Osteoblast (primary cell): ENCODE data around the gene THOC7. TPM values are rescaled to one million over a fixed set of nuclear protein-coding genes. Genes with fewer than 3 reads are reported as not detected.

Source experiments
- DNase-seq: peaks from one replicate; pipeline ENCODE4 v3.0.0; 2011; ENCODE audit warnings: low spot score, mixed read lengths; ENCODE audit not compliant: insufficient read length; ENCODE audit errors: missing footprints
- H2AFZ ChIP-seq: 2 replicates; pipeline ENCODE4 v1.6.0; 2011; ENCODE audit warnings: mild to moderate bottlenecking, low read length
- H3K27ac ChIP-seq: 2 replicates; pipeline ENCODE4 v1.5.1; 2011; ENCODE audit warnings: mild to moderate bottlenecking, low read depth, low read length, moderate library complexity
- H3K27me3 ChIP-seq: 2 replicates; pipeline ENCODE4 v1.6.0; 2012; ENCODE audit warnings: mild to moderate bottlenecking, control low read depth, inconsistent platforms, low read length, moderate library complexity; ENCODE audit not compliant: insufficient read depth
- H3K36me3 ChIP-seq: 2 replicates; pipeline ENCODE4 v1.5.1; 2011; ENCODE audit warnings: mild to moderate bottlenecking, low read length, control low read depth, moderate library complexity; ENCODE audit not compliant: insufficient read depth
- H3K4me1 ChIP-seq: 2 replicates; pipeline ENCODE4 v1.5.1; 2011; ENCODE audit warnings: mild to moderate bottlenecking, low read length, control low read depth, moderate library complexity; ENCODE audit not compliant: insufficient read depth
- H3K4me2 ChIP-seq: 2 replicates; pipeline ENCODE4 v1.6.0; 2011; ENCODE audit warnings: mild to moderate bottlenecking, low read length; ENCODE audit not compliant: insufficient read depth
- H3K4me3 ChIP-seq: fragments of 200-600 bp; sonication (generic); 3 replicates; pipeline ENCODE4 v1.5.1; 2012; ENCODE audit warnings: mild to moderate bottlenecking, low read length, inconsistent platforms; ENCODE audit not compliant: insufficient read depth
- H3K79me2 ChIP-seq: 2 replicates; pipeline ENCODE4 v1.6.0; 2012; ENCODE audit warnings: mild to moderate bottlenecking, low read length, control low read depth, inconsistent platforms; ENCODE audit not compliant: insufficient read depth
- H3K9me3 ChIP-seq: 2 replicates; pipeline ENCODE4 v1.5.1; 2011; ENCODE audit warnings: low read depth, low read length, control low read depth
- H4K20me1 ChIP-seq: 2 replicates; pipeline ENCODE4 v1.6.0; 2012; ENCODE audit warnings: mild to moderate bottlenecking, low read length, control low read depth; ENCODE audit not compliant: insufficient read depth
- total RNA-seq: library from RNA; depleted of rRNA; stranded (reverse); fragments of >200 nt; gene quantifications from 2 replicates; pipeline ENCODE4 v1.2.3, GENCODE V29; 2012
- TF ChIP-seq, protein P1 (sequence below): IDR thresholded peaks from 2 replicates; pipeline ENCODE4 v1.5.1; 2011; ENCODE audit warnings: mild to moderate bottlenecking, low read depth, low read length, moderate library complexity; ENCODE audit errors: extremely low read depth

Gene THOC7
- total RNA-seq, 1 donor = 42.3 TPM

GRCh38 chr3:63845215-63845614 is 18.4 kb downstream of the THOC7 start:
- Histone ChIP-seq H3K27ac (no peak overlapping the region), H3K36me3 (no peaks in the 10 kb centered on the region), H2AFZ (no peak overlapping the region), H3K9me3 (no peaks in the 10 kb centered on the region), H3K4me2 (no peak overlapping the region), H3K27me3 (no peaks in the 10 kb centered on the region), H3K79me2 (peaks cover 69% of the 10 kb centered on the region), H3K4me3 (no peak overlapping the region), H4K20me1 (no peaks in the 10 kb centered on the region), H3K4me1 (peaks cover 2% of the 10 kb centered on the region)
- TF ChIP-seq, protein P1, sequence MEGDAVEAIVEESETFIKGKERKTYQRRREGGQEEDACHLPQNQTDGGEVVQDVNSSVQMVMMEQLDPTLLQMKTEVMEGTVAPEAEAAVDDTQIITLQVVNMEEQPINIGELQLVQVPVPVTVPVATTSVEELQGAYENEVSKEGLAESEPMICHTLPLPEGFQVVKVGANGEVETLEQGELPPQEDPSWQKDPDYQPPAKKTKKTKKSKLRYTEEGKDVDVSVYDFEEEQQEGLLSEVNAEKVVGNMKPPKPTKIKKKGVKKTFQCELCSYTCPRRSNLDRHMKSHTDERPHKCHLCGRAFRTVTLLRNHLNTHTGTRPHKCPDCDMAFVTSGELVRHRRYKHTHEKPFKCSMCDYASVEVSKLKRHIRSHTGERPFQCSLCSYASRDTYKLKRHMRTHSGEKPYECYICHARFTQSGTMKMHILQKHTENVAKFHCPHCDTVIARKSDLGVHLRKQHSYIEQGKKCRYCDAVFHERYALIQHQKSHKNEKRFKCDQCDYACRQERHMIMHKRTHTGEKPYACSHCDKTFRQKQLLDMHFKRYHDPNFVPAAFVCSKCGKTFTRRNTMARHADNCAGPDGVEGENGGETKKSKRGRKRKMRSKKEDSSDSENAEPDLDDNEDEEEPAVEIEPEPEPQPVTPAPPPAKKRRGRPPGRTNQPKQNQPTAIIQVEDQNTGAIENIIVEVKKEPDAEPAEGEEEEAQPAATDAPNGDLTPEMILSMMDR = no peak
- no peak for DNase-seq

DNA sequence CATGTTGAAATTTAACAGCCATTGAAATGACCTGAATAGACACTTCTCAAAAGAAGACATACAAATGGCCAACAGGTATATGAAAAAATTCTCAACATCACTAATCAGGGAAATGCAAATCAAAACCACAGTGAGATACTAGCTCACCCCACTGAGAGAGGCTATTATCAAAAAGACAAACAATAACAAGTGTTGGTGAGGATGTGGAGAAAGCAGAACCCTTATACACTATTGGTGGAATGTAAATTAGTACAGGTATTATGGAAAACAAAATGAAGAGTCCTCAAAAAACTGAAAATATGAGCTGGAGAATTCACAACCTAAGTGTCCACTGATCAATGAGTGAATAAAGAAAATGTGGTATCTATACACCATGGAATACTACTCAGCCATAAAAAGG is 21.5 kb downstream of the THOC7 start:
- Histone ChIP-seq H3K27ac (no peak overlapping the region), H3K4me2 (no peak overlapping the region), H2AFZ (no peak overlapping the region), H3K36me3 (no peaks in the 10 kb centered on the region), H3K27me3 (no peaks in the 10 kb centered on the region), H3K79me2 (peaks cover 50% of the 10 kb centered on the region), H4K20me1 (no peaks in the 10 kb centered on the region), H3K9me3 (no peaks in the 10 kb centered on the region), H3K4me1 (no peaks in the 10 kb centered on the region), H3K4me3 (no peak overlapping the region)
- DNase-seq = no peak
- TF ChIP-seq, protein P1 = no peak

DNA sequence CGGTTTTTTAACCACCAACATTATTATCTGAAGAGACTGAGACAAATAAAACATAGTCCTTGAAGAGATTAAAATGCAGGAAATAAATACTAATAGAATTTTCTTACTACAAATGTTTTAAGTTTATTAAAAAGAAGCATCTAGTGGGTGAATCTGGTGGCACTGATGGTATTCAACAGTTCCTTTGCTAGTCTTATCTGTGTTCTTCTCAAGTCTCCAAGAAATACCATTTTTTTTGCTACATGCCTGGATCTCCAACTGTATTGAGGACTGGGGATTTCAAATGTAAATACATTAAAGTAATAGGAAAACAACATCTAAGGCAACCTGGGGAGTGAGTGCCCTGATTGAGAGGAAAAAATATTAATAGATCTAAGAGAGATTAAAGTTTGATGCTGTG is 21.9 kb downstream of the THOC7 start:
- H3K36me3 ChIP-seq = no peaks in the 10 kb centered on the region
- no peak overlapping the region for H3K27ac ChIP-seq
- TF ChIP-seq, protein P1 = no peak
- no peak for DNase-seq
- no peaks in the 10 kb centered on the region for H3K4me1 ChIP-seq
- H2AFZ ChIP-seq = no peak overlapping the region
- H3K9me3 ChIP-seq = no peaks in the 10 kb centered on the region
- no peaks in the 10 kb centered on the region for H4K20me1 ChIP-seq
- no peak overlapping the region for H3K4me3 ChIP-seq
- H3K27me3 ChIP-seq = no peaks in the 10 kb centered on the region
- H3K79me2 ChIP-seq = peaks cover 47% of the 10 kb centered on the region
- no peak overlapping the region for H3K4me2 ChIP-seq

DNA sequence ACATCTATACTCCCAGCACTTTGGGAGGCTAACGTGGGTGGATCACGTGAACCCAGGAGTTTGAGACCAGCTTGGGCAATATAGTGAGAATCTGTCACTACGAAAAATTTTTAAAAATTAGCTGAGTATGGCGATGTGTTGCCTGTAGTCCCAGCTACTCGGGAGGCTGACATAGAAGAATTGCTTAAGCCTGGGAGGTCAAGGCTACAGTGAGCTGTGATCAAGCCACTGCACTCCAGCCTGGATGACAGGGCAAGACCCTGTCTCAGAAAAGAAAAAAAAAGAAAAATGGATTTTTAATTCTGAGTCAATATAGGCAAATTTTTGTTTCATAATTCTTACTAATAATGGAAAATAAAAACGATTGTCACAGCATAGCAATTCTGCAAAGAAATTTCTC is 31.2 kb downstream of the THOC7 start:
- no peak overlapping the region for H2AFZ ChIP-seq
- H3K36me3 ChIP-seq = peaks cover 9% of the 10 kb centered on the region
- no peak overlapping the region for H3K27ac ChIP-seq
- no peaks in the 10 kb centered on the region for H3K27me3 ChIP-seq
- no peaks in the 10 kb centered on the region for H4K20me1 ChIP-seq
- H3K4me3 ChIP-seq = no peak overlapping the region
- no peaks in the 10 kb centered on the region for H3K4me1 ChIP-seq
- H3K79me2 ChIP-seq = no peaks in the 10 kb centered on the region
- H3K9me3 ChIP-seq = no peaks in the 10 kb centered on the region
- TF ChIP-seq, protein P1 = no peak
- DNase-seq = no peak
- no peak overlapping the region for H3K4me2 ChIP-seq
